Progenitor cell of endocrine pancreas (in vitro differentiated cells): ENCODE results near the gene TPX2. TPM values are rescaled to one million over a fixed set of nuclear protein-coding genes. Genes with fewer than 3 reads are reported as not detected.

ENCODE experiments used
- DNase-seq: peaks from one replicate; pipeline ENCODE4 v3.0.0; 2021; ENCODE audit warnings: low spot score; ENCODE audit not compliant: unreplicated experiment
- H3K27ac Mint-ChIP-seq: 2 replicates; pipeline ENCODE4 v1.8.0; 2021; ENCODE audit warnings: mild to moderate bottlenecking, moderate library complexity, mixed read lengths
- H3K27me3 Mint-ChIP-seq: 2 replicates; pipeline ENCODE4 v1.8.0; 2021; ENCODE audit warnings: mixed read lengths
- H3K36me3 Mint-ChIP-seq: 2 replicates; pipeline ENCODE4 v1.8.0; 2022; ENCODE audit warnings: mixed read lengths; ENCODE audit not compliant: insufficient read depth
- H3K4me1 Mint-ChIP-seq: 2 replicates; pipeline ENCODE4 v1.8.0; 2021; ENCODE audit warnings: low read depth, mixed read lengths
- H3K4me3 Mint-ChIP-seq: 2 replicates; pipeline ENCODE4 v1.8.0; 2021; ENCODE audit warnings: low read depth, mild to moderate bottlenecking, moderate library complexity, mixed read lengths
- H3K9me3 Mint-ChIP-seq: 2 replicates; pipeline ENCODE4 v1.8.0; 2021; ENCODE audit warnings: low read depth, mixed read lengths
- total RNA-seq: library from RNA; stranded (reverse); gene quantifications from 2 replicates; pipeline ENCODE4 v1.2.1, GENCODE V29; 2021
- TF ChIP-seq, protein P1 (sequence below): fragments of 200-600 bp; sonication (generic); IDR thresholded peaks from one replicate; pipeline ENCODE4 v1.5.0; 2021; ENCODE audit warnings: antibody characterized with exemption, mild to moderate bottlenecking; ENCODE audit not compliant: unreplicated experiment

The TPX2 gene
- total RNA-seq, 1 donor from 2014 or later, result 77.0 TPM

DNA sequence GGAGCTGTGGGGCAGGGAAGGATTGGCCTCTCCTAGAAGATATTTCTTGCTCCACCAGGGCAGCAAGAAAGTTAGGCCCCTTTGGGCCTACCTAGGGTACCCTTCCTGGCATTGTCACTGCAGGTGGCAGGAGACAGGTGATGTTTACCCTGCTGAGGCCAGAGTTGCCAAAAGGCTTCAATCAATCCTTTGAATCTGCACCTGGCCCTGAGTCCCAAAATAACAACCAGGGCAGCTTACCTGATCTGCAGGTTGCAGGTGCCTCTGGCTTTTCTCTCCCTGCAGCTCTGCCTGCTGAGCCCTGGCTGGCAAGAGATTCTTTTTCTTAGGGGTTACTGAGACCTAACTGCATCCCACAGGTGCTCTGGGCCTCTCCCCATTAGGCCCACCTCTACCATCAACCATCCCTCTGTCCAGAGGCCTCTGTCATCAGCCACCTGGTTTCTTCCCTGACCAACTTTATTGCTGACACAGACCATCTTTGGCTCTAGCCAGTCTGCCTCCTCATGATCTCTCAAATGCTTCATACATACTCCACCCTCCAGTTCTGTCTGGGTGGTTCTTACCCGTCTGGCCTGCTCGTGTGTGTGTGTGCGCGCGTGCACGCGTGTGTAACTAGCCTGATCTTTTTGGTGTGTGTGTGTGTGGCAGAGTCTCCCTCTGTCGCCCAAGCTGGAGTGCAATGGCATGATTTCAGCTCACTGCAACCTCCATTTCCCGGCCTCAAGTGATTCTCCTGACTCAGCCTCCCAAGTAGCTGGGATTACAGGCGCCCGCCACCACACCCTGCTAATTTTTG lies 30.2 kb upstream of the TPX2 start:
- H3K27ac Mint-ChIP-seq, result peak overlapping the region; percentile 26
- H3K4me1 Mint-ChIP-seq, result peaks cover 79% of the 10 kb centered on the region
- DNase-seq, result no peak

DNA sequence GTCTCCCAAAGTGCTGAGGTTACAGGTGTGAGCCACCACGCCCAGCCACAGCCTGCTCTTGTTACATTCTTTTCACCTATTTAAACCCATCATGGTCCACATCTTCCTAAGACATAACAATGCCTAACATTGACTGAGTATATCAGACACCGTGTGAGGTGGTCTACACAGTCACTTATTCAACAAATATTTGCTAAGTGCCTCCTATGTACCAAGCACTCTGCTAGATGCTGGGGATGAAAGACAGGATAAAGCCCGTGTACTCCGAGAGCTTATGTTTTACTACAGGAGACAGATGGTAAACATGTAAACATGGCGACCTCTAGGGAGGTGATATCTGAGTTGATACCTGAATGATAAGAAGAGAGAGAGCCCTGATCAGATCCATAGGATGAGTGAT lies 29.2 kb upstream of the TPX2 start:
- H3K27ac Mint-ChIP-seq, result peak overlapping the region; percentile 86
- no peak overlapping the region for H3K4me3 Mint-ChIP-seq
- H3K9me3 Mint-ChIP-seq, result no peaks in the 10 kb centered on the region
- no peaks in the 10 kb centered on the region for H3K27me3 Mint-ChIP-seq
- H3K4me1 Mint-ChIP-seq, result peaks cover 69% of the 10 kb centered on the region
- TF ChIP-seq, protein P1, sequence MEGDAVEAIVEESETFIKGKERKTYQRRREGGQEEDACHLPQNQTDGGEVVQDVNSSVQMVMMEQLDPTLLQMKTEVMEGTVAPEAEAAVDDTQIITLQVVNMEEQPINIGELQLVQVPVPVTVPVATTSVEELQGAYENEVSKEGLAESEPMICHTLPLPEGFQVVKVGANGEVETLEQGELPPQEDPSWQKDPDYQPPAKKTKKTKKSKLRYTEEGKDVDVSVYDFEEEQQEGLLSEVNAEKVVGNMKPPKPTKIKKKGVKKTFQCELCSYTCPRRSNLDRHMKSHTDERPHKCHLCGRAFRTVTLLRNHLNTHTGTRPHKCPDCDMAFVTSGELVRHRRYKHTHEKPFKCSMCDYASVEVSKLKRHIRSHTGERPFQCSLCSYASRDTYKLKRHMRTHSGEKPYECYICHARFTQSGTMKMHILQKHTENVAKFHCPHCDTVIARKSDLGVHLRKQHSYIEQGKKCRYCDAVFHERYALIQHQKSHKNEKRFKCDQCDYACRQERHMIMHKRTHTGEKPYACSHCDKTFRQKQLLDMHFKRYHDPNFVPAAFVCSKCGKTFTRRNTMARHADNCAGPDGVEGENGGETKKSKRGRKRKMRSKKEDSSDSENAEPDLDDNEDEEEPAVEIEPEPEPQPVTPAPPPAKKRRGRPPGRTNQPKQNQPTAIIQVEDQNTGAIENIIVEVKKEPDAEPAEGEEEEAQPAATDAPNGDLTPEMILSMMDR, result no peak
- DNase-seq, result no peak
- peaks cover 47% of the 10 kb centered on the region for H3K36me3 Mint-ChIP-seq

More for the DNA sequence above, 30.2 kb upstream of the TPX2 start:
- no peak overlapping the region for H3K4me3 Mint-ChIP-seq
- H3K9me3 Mint-ChIP-seq, result no peaks in the 10 kb centered on the region
- H3K36me3 Mint-ChIP-seq, result peaks cover 43% of the 10 kb centered on the region
- TF ChIP-seq, protein P1, result no peak
- H3K27me3 Mint-ChIP-seq, result no peaks in the 10 kb centered on the region

DNA sequence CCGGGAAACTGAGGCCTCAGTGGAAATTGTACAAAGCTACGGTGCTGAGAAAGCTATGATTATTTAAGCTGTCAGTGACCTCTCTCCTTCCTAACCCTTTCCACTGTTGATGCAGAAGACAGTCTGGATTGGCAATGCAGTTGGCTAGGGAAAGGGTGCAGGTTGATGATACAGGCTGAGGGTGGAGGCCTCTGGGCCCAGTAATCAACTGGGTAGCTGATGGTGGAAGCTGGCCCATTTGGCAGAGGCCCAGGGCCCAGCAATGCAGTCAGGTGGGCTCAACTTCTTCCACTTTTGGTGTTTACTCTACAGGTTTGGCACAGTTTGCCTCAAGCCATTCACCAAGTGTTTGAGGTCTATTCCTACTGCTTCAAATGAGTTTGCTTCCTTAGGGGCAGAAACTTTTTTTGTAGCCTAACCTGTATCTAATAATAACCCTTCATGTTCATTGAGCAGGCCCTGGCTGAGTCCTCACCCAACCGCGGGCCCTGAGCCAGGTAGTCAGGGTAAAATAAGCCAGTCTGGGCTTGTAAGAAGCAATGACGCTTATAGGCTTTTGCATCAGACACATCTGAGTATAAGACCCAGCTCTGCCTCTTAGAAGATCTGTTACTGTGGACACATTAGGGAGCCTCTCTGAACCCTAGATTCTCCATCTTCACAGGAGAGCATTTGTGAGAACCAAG lies 28.5 kb upstream of the TPX2 start:
- peak overlapping the region; percentile 99 for H3K27ac Mint-ChIP-seq
- no peak overlapping the region for H3K4me3 Mint-ChIP-seq

DNA sequence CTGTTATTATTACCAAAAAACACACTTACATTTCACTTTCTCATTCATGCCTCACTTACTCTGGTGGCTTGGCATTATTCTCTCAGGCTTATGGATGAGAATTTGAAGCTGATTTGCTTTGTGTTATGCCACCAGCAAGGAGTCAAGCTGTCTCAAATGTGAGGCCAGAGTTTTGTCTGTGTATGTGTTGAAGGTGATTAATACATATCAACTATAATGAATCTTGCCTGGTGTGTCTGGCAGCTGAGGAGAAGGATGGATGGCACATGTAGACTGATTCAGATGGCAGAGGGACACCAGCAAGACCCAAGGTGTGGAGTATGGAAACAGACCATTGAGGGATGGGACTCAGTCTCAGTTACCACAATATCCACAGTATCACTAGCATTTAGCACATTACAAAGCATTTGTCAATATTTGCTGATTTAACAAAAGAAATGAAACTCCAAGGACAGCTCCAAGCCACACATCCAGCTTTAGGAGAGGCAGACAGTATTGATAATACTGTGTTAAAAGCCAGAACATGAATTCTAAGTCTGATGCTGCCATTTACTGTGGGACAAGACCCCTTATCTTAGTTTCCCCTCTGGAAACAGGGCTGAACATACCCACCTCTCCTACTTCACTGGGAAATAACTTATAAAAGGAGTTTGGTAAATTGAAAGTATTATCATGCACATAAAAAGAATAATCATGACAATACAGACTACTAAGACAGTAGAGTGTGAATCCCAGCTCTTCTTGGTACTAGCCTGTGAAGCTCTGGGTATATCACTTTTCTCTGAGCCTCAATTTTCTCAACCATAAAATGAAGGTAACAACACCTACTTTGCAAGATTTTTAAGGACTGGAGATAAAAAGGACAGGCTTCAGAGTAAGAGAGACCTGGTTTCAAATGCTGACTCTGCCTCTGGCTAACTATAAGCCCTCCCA lies 27.6 kb upstream of the TPX2 start:
- Mint-ChIP-seq H3K36me3 (peaks cover 47% of the 10 kb centered on the region), H3K4me3 (peak overlapping the region; percentile 29), H3K4me1 (peaks cover 68% of the 10 kb centered on the region), H3K9me3 (no peaks in the 10 kb centered on the region), H3K27me3 (no peaks in the 10 kb centered on the region), H3K27ac (peak overlapping the region; percentile 99)
- TF ChIP-seq, protein P1, result no peak
- DNase-seq, result no peak

More for the DNA sequence above, 28.5 kb upstream of the TPX2 start:
- H3K9me3 Mint-ChIP-seq, result no peaks in the 10 kb centered on the region
- TF ChIP-seq, protein P1, result no peak
- peaks cover 68% of the 10 kb centered on the region for H3K4me1 Mint-ChIP-seq
- peaks cover 50% of the 10 kb centered on the region for H3K36me3 Mint-ChIP-seq
- no peak for DNase-seq
- no peaks in the 10 kb centered on the region for H3K27me3 Mint-ChIP-seq

DNA sequence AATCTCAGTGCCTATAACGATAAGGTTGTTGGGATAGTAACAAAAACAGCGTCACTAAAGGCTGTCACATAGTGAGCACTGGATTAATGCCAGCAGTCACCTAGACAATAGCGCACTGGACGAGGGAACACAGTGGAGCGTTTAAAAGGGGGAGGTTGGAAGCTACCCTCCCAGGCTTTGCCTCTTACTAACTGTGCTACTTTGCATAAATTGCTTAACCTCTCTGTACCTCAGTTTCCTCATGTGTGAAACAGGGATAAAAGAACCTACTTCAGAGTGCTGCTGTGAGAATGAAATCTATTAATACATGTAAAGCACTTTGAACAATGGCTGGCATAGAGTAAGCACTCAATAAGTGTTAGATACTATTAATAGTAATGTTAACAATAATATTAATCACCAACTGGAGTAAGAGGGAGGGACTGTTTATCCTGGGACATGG lies 27.0 kb upstream of the TPX2 start:
- DNase-seq, result no peak
- no peaks in the 10 kb centered on the region for H3K9me3 Mint-ChIP-seq
- TF ChIP-seq, protein P1, result no peak
- no peak overlapping the region for H3K4me3 Mint-ChIP-seq
- H3K36me3 Mint-ChIP-seq, result peaks cover 47% of the 10 kb centered on the region
- H3K27ac Mint-ChIP-seq, result peak overlapping the region; percentile 99
- H3K4me1 Mint-ChIP-seq, result peaks cover 70% of the 10 kb centered on the region
- H3K27me3 Mint-ChIP-seq, result no peaks in the 10 kb centered on the region
